Measurements from ENCODE around the gene MEDAG. TPM values are rescaled to one million over a fixed set of nuclear protein-coding genes. Genes with fewer than 3 reads are reported as not detected.

MEDAG gene
- total RNA-seq, 1 experiment from 2014 or later = 1.6 TPM

- Mint-ChIP-seq H3K27ac (ENCODE audit: unreplicated experiment) (no peak within 1 kb of the TSS), H3K4me1 (ENCODE audit: low read depth, unreplicated experiment) (peaks cover 14% of the 10 kb centered on the region), H3K27me3 (ENCODE audit: unreplicated experiment) (no peaks in the 10 kb centered on the region), H3K4me3 (ENCODE audit: low read depth, unreplicated experiment) (no peak within 1 kb of the TSS), H3K9me3 (ENCODE audit: low read depth, unreplicated experiment) (no peaks in the 10 kb centered on the region), H3K36me3 (ENCODE audit: insufficient read depth, unreplicated experiment) (no peaks in the 10 kb centered on the region)
- intact Hi-C loops (cut with micrococcal nuclease; ENCODE audit: unreplicated experiment) = no loop called here
- TF ChIP-seq, protein P1, sequence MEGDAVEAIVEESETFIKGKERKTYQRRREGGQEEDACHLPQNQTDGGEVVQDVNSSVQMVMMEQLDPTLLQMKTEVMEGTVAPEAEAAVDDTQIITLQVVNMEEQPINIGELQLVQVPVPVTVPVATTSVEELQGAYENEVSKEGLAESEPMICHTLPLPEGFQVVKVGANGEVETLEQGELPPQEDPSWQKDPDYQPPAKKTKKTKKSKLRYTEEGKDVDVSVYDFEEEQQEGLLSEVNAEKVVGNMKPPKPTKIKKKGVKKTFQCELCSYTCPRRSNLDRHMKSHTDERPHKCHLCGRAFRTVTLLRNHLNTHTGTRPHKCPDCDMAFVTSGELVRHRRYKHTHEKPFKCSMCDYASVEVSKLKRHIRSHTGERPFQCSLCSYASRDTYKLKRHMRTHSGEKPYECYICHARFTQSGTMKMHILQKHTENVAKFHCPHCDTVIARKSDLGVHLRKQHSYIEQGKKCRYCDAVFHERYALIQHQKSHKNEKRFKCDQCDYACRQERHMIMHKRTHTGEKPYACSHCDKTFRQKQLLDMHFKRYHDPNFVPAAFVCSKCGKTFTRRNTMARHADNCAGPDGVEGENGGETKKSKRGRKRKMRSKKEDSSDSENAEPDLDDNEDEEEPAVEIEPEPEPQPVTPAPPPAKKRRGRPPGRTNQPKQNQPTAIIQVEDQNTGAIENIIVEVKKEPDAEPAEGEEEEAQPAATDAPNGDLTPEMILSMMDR (IDR thresholded peaks at IDR 0.05; ENCODE audit: unreplicated experiment) = no peak
- no TSS peak for BruUV-seq (replicated peaks)
- CTCF ChIA-PET = no interaction called here
- no peak for DNase-seq
Observed at GRCh38 chr13:30932481-30933353, 26.6 kb downstream of the MEDAG start, which contains the start of gene TEX26. Gene TEX26 (plus strand): TSS chr13:30932656. CDS start chr13:30932716, 60 bp downstream.

- H3K27me3 Mint-ChIP-seq (ENCODE audit: unreplicated experiment) = no peaks in the 10 kb centered on the region
- CTCF ChIA-PET = no interaction called here
- intact Hi-C loops (cut with micrococcal nuclease; ENCODE audit: unreplicated experiment) = no loop called here
- no peaks in the 10 kb centered on the region for H3K9me3 Mint-ChIP-seq (ENCODE audit: low read depth, unreplicated experiment)
- no peaks in the 10 kb centered on the region for H3K36me3 Mint-ChIP-seq (ENCODE audit: insufficient read depth, unreplicated experiment)
- no peak overlapping the region for H3K4me3 Mint-ChIP-seq (ENCODE audit: low read depth, unreplicated experiment)
- H3K27ac Mint-ChIP-seq (ENCODE audit: unreplicated experiment) = no peak overlapping the region
- BruUV-seq (replicated peaks) = no TSS peak
- TF ChIP-seq, protein P1 (IDR thresholded peaks at IDR 0.05; ENCODE audit: unreplicated experiment) = no peak
- H3K4me1 Mint-ChIP-seq (ENCODE audit: low read depth, unreplicated experiment) = peaks cover 14% of the 10 kb centered on the region
- DNase-seq = no peak
Observed at GRCh38 chr13:30933354-30933670, 27.2 kb downstream of the MEDAG start.

DNA sequence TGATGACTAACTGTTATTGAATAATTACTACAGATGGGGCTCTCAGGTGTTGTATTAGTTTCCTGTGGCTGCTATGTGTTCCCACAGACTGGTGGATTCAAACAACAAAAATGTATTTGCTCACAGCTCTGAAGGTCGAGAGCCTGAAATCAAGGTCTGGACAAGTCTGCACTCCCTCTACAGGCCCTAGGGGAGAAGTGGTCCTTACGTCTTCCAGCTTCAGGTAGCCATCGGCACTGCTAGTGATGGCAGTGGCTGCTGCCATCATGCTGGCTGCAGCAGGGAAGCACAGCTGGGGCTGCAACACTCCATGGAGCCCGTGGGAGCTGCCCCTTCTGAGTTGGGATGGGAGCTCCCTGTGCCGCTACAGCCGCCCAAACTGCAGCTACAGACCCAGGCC is 28.3 kb downstream of the MEDAG start:
- H3K4me1 Mint-ChIP-seq (ENCODE audit: low read depth, unreplicated experiment) = peaks cover 3% of the 10 kb centered on the region
- intact Hi-C loops (cut with micrococcal nuclease; ENCODE audit: unreplicated experiment) = no loop called here
- BruUV-seq (replicated peaks) = no TSS peak
- TF ChIP-seq, protein P1 (IDR thresholded peaks at IDR 0.05; ENCODE audit: unreplicated experiment) = no peak
- no peak overlapping the region for H3K27ac Mint-ChIP-seq (ENCODE audit: unreplicated experiment)
- H3K36me3 Mint-ChIP-seq (ENCODE audit: insufficient read depth, unreplicated experiment) = no peaks in the 10 kb centered on the region
- no peaks in the 10 kb centered on the region for H3K27me3 Mint-ChIP-seq (ENCODE audit: unreplicated experiment)
- CTCF ChIA-PET = no interaction called here
- no peak for DNase-seq
- H3K4me3 Mint-ChIP-seq (ENCODE audit: low read depth, unreplicated experiment) = no peak overlapping the region
- H3K9me3 Mint-ChIP-seq (ENCODE audit: low read depth, unreplicated experiment) = no peaks in the 10 kb centered on the region

- no peaks in the 10 kb centered on the region for H3K4me1 Mint-ChIP-seq (ENCODE audit: low read depth, unreplicated experiment)
- BruUV-seq (replicated peaks) = no TSS peak
- H3K4me3 Mint-ChIP-seq (ENCODE audit: low read depth, unreplicated experiment) = no peak overlapping the region
- DNase-seq = no peak
- intact Hi-C loops (cut with micrococcal nuclease; ENCODE audit: unreplicated experiment) = no loop called here
- TF ChIP-seq, protein P1 (IDR thresholded peaks at IDR 0.05; ENCODE audit: unreplicated experiment) = no peak
- H3K27ac Mint-ChIP-seq (ENCODE audit: unreplicated experiment) = no peak overlapping the region
- CTCF ChIA-PET = no interaction called here
- no peaks in the 10 kb centered on the region for H3K36me3 Mint-ChIP-seq (ENCODE audit: insufficient read depth, unreplicated experiment)
- H3K27me3 Mint-ChIP-seq (ENCODE audit: unreplicated experiment) = no peaks in the 10 kb centered on the region
- no peaks in the 10 kb centered on the region for H3K9me3 Mint-ChIP-seq (ENCODE audit: low read depth, unreplicated experiment)
Observed at GRCh38 chr13:30934803-30935202, 28.7 kb downstream of the MEDAG start.
